HG03439 (cell line): ENCODE data around the gene BBOF1.
"Not testable (repeated sequence)": the region's sequence is repeated elsewhere in the genome, so short reads cannot be mapped to it uniquely, and the experiment has no call there.

Experiments used
- ATAC-seq: cut with Tn5 transposase; IDR thresholded peaks from one replicate; pipeline ENCODE4 v1.9.1; 2021; ENCODE audit warnings: mild to moderate bottlenecking, moderate library complexity; ENCODE audit not compliant: unreplicated experiment

Gene BBOF1

DNA sequence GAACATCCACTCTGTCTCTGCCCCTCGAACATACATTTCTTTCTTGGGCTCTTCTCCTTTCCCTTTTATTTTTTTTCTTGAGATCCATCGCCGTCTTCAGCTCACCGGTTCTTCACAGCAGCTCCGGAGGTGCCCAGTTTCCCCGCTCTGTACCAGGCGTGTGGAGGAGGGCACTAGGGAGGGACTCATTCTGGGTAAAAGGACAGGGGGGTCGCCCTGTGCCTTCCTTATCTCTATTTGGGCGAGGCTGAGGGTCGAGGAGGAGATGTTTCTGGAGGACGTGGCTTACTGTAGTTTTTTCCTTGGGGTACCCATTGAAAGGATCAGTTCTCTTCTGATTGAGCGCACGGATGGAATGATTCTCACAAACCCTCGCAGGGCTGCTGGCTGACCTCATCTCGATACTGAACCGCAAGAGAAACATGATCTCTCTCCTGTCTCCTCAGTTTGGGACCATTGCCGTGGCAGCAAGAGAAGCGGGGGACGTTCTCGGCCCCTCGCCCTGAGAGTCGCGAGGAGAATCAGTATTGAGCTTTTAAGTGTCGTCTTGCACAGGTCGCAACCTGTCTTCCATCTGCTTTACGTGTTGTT, 66.0 kb downstream of the BBOF1 start:
- peak; percentile 15 for ATAC-seq

DNA sequence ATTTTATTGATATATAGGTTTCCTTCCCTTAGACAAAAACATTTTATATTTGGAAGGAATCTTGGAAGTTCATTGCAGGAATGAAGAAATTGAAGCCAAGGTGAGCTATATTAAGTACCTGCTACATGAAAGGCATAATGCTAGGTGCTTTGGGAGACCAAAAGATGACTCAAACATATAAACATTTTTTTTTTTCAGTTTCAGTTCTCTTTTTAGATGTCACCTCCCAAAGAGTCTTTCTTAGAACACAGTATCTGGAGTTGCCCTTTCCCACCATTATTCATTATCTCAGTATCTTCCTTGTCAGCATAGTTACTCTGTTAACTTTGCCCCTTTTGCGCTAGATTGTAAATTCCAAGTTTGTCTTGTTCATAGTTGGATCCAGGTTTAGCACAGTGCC, 66.7 kb downstream of the BBOF1 start:
- no peak for ATAC-seq

GRCh38 chr14:74089251-74090020, 70.3 kb downstream of the BBOF1 start:
- no peak for ATAC-seq

GRCh38 chr14:74105381-74105780, 86.2 kb downstream of the BBOF1 start:
- ATAC-seq, result no peak

GRCh38 chr14:74109369-74109768, 90.2 kb downstream of the BBOF1 start:
- ATAC-seq, result no peak

DNA sequence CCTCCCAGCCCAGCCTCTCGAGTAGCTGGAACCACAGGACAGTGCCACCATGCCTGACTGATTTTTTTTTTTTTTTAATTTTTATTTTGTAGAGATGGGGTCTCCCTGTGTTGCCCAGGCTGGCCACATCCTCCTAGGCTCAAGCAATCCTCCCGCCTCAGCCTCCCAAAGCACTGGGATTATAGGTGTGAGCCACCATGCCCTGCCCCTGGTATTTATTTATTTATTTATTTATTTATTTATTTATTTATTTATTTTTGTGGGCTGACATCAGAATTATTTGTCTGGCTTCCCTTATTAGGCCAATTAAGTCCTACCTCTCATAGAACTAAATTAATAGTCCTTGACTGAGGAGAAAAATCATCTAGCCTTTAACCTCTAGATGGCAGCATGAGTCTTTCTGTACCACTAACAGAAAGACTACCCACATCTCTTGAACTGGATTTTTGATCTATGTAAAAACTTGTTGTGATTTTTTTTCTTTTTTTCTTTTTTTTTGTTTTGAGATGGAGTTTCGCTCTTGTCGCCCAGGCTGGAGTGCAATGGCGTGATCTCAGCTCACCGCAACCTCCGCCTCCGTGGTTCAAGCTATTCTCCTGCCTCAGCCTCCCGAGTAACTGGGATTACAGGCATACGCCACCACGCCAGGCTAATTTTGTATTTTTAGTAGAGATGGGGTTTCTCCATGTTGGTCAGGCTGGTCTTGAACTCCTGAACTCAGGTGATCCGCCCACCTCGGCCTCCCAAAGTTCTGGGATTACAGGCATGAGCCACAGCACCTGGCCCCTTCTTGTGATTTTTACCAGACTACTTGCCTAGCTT, 92.5 kb downstream of the BBOF1 start:
- ATAC-seq, result not testable (repeated sequence)
